ENCODE data around the gene PAPLN. TPM values are rescaled to one million over a fixed set of nuclear protein-coding genes. Genes with fewer than 3 reads are reported as not detected.

Gene PAPLN
- total RNA-seq, 2 donors from 2014 or later = 2.8 to 8.3 TPM

DNA sequence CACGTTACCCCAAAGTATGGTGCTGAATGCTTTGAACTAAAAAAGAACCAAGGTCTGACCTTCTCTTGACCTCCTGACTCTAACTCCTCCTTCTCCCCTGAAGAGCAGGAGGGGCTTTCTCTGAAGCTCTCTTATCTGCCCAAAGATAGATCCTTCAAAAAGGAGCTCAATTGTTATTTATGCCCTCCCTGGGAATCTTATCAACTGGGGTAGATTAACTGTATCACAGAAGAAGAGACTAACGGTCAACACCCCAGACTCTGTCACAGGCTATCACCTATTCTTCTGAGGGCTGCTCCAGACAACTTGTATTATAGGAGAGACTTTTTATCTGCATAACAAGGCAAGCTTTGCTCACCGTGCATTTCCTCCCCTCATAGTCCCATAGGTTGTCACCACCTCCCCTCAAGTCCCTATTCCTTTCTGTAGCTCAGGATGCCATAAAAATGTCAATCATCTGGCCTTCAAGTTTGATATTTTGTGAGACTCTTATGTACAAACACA lies 86.6 kb downstream of the PAPLN start:
- intact Hi-C loops (cut with DNase I, micrococcal nuclease) = no loop called here
- DNase-seq (no peak), ATAC-seq (no peak)

Other genes with a start within 250 kb of the PAPLN start
- 10 to 100 TPM; 13.4 to 19.9 TPM for gene ZFYVE1, start 210.4 kb upstream of the PAPLN start, total RNA-seq
- 10 to 100 TPM; 50.6 to 65.8 TPM for gene RBM25, start 179.0 kb upstream of the PAPLN start, total RNA-seq
- gene PSEN1, start 101.0 kb upstream of the PAPLN start, total RNA-seq = 100 to 1,000 TPM; 100 to 132 TPM
- 100 to 1,000 TPM; 105 to 114 TPM for gene NUMB, start 221.0 kb downstream of the PAPLN start, total RNA-seq

Data from left colon (tissue), 2 donors.